ENCODE measurements around the gene WDR37.

- TF ChIP-seq CTCF (IDR thresholded peaks at IDR 0.05) = no peak
- TF ChIP-seq POLR2A (IDR thresholded peaks at IDR 0.05) = no peak
Measured at GRCh38 chr10:1169981-1170866, 114.0 kb downstream of the WDR37 start.

All from lower leg skin (tissue), 3 donors.